ENCODE results near the gene RNF207. TPM values are rescaled to one million over a fixed set of nuclear protein-coding genes. Genes with fewer than 3 reads are reported as not detected.

The RNF207 gene
- total and polyA plus RNA-seq, 2 of the 4 experiments (the other 2 are of a cell fraction) = 2.7 to 17.2 TPM

DNA sequence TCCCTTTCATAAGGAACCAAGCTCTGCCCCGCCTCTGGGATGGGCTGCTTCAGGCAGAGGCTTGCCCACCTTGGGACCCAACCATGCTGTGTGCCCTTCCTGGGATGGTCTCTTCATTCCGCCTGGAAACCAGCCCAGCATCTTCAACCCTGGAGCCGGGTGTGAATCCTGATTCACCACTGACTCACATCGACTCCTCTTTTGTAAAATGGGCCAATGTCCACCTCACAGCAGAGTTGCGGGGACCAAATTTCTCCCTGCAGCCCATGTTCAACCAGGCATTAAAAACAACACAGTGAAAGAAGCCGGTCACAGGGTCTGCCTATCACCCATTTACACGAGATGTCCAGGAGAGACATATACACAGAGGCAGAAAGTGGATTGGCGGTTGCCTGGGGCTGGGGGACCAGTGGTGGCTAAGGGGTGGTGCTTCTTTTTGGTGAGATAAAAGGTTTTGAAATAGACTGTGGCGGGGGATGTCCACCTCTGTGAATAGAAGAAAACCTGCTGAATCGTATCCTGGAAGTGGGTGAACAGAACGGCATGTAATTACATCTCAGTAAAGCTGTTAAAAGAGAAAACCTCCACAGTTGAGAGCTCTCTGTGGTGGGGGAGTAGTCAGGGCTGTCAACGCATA, 61.9 kb downstream of the RNF207 start:
- in situ Hi-C loops (cut with MboI; ENCODE audit: low sequenced_read_pairs) (no loop called here), intact Hi-C loops (cut with micrococcal nuclease) (no loop called here), dilution Hi-C loops (cut with HindIII; ENCODE audit: low sequenced_read_pairs, unreplicated experiment) (no loop called here)
- CTCF ChIA-PET = interaction anchor here (0.9 kb wide), 1 partner anchor 76 kb away, joined by 3 read pairs; no protein-coding TSS in a partner anchor
- Histone ChIP-seq H3K27me3 (ENCODE audit: control insufficient read depth, insufficient read depth, low read length) (no peaks in the 10 kb centered on the region), H3K36me3 (ENCODE audit: control insufficient read depth, insufficient read depth, low read length) (no peaks in the 10 kb centered on the region), H2AK5ac (ENCODE audit: low read depth, low read length) (no peak overlapping the region), H2AK9ac (replicated peaks; ENCODE audit: low read depth, low read length, poor library complexity) (no peak overlapping the region), H3K4me1 (ENCODE audit: control insufficient read depth, insufficient read depth, low read length) (peaks cover 11% of the 10 kb centered on the region), H4K20me1 (ENCODE audit: insufficient read depth, low read length) (peaks cover 8% of the 10 kb centered on the region; the same call in 1 of the 2 replicates), H4K5ac (ENCODE audit: low read depth, low read length) (no peak overlapping the region), H4K8ac (ENCODE audit: low read depth in 2 of 2, low read length in 2 of 2) (no peak overlapping the region), H3K4me2 (ENCODE audit: low read depth, low read length) (no peak overlapping the region), H2AFZ (replicated peaks; ENCODE audit: low read length, poor library complexity) (no peak overlapping the region), H2BK120ac (ENCODE audit: low read depth, low read length) (no peak overlapping the region), H3K27ac (ENCODE audit: insufficient read depth, low read length) (no peak overlapping the region), H3K14ac (replicated peaks; ENCODE audit: low read depth, low read length) (no peak overlapping the region), H3K79me1 (ENCODE audit: low read depth in 1 of 2, low read length in 2 of 2) (peaks cover 0 to 13% of the 10 kb centered on the region in 2 experiments; a peak in 1 of 4 replicates), H2BK20ac (ENCODE audit: low read depth, low read length) (no peak overlapping the region), H4K91ac (ENCODE audit: insufficient read depth, low read depth, low read length) (no peak overlapping the region), H2BK5ac (ENCODE audit: low read depth, low read length, poor library complexity, severe bottlenecking) (no peak overlapping the region), H3K18ac (ENCODE audit: low read depth, low read length) (no peak overlapping the region), H3K4ac (ENCODE audit: low read depth, low read length) (no peak overlapping the region), H2BK15ac (ENCODE audit: low read depth, low read length) (no peak overlapping the region), H3K4me3 (ENCODE audit: insufficient read depth, low read depth, low read length) (no peak overlapping the region), H3K9me3 (ENCODE audit: control insufficient read depth, insufficient read depth, low read length) (no peaks in the 10 kb centered on the region), H3K9ac (ENCODE audit: low read depth, low read length) (no peak overlapping the region), H3K23ac (ENCODE audit: low read depth, low read length) (no peak overlapping the region), H3K9me1 (ENCODE audit: insufficient read depth, low read length) (peaks cover 3% of the 10 kb centered on the region; the same call in 1 of the 2 replicates), H3K56ac (ENCODE audit: extremely low read depth, insufficient read depth, low read length) (no peak overlapping the region)
- POLR2A ChIA-PET (ENCODE audit: unreplicated experiment) = no interaction called here
- BruUV-seq (replicated peaks) = no TSS peak
- 90% methylated on average over 2 of the region's 12 CpGs; no CpG with 5 or more reads in 1 of the 2 experiments for WGBS, 2 experiments (ENCODE audit: extremely low coverage in 2 of 2, insufficient read length in 1 of 2)
- peak; percentile 52 for DNase-seq
- ATAC-seq (ENCODE audit: low read depth) = peak; percentile 34
- TF ChIP-seq RAD21 (IDR thresholded peaks at IDR 0.05; ENCODE audit: low read length) = no peak
- no peak for TF ChIP-seq MAFK (IDR thresholded peaks at IDR 0.05; ENCODE audit: low read depth, low read length)
- no peak for TF ChIP-seq POLR2A (IDR thresholded peaks at IDR 0.05; ENCODE audit: low read depth, low read length)
- TF ChIP-seq, protein P1, sequence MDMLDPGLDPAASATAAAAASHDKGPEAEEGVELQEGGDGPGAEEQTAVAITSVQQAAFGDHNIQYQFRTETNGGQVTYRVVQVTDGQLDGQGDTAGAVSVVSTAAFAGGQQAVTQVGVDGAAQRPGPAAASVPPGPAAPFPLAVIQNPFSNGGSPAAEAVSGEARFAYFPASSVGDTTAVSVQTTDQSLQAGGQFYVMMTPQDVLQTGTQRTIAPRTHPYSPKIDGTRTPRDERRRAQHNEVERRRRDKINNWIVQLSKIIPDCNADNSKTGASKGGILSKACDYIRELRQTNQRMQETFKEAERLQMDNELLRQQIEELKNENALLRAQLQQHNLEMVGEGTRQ (IDR thresholded peaks at IDR 0.05; ENCODE audit: low read depth, low read length) = no peak
- TF ChIP-seq CEBPB (IDR thresholded peaks at IDR 0.05; ENCODE audit: low read depth, low read length) = no peak
- no peak for TF ChIP-seq MXI1 (IDR thresholded peaks at IDR 0.05; ENCODE audit: borderline replicate concordance, low read depth, low read length)
- no peak for TF ChIP-seq CHD1 (IDR thresholded peaks at IDR 0.05; ENCODE audit: low read depth, low read length)
- TF ChIP-seq RFX5 (IDR thresholded peaks at IDR 0.05; ENCODE audit: low read depth, low read length) = no peak
- no peak for TF ChIP-seq RCOR1 (IDR thresholded peaks at IDR 0.05; ENCODE audit: insufficient replicate concordance, low read length)
- TF ChIP-seq MAZ (IDR thresholded peaks at IDR 0.05; ENCODE audit: borderline replicate concordance, low read depth, low read length) = no peak
- TF ChIP-seq FOS (IDR thresholded peaks at IDR 0.05; ENCODE audit: low read depth, low read length) = no peak
- TF ChIP-seq, protein P2, sequence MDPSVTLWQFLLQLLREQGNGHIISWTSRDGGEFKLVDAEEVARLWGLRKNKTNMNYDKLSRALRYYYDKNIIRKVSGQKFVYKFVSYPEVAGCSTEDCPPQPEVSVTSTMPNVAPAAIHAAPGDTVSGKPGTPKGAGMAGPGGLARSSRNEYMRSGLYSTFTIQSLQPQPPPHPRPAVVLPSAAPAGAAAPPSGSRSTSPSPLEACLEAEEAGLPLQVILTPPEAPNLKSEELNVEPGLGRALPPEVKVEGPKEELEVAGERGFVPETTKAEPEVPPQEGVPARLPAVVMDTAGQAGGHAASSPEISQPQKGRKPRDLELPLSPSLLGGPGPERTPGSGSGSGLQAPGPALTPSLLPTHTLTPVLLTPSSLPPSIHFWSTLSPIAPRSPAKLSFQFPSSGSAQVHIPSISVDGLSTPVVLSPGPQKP (IDR thresholded peaks at IDR 0.05; ENCODE audit: borderline replicate concordance, low read depth, low read length) = no peak
